Left kidney (tissue), 2 donors: ENCODE results near the gene CDYL. TPM values are rescaled to one million over a fixed set of nuclear protein-coding genes. Genes with fewer than 3 reads are reported as not detected.
"Not testable (repeated sequence)": the region's sequence is repeated elsewhere in the genome, so short reads cannot be mapped to it uniquely, and the experiment has no call there.

Experiments
- DNase-seq: peaks from one replicate; pipeline ENCODE4 v3.0.0-alpha.2; 2013
- polyA plus RNA-seq: library from polyadenylated mRNA; unstranded; fragments of 120-200 nt; gene quantifications from one replicate; pipeline ENCODE4 v1.2.1, GENCODE V29; 2013; ENCODE audit not compliant: insufficient read length

The CDYL gene
- polyA plus RNA-seq, 1 donor: 27.7 TPM

DNA sequence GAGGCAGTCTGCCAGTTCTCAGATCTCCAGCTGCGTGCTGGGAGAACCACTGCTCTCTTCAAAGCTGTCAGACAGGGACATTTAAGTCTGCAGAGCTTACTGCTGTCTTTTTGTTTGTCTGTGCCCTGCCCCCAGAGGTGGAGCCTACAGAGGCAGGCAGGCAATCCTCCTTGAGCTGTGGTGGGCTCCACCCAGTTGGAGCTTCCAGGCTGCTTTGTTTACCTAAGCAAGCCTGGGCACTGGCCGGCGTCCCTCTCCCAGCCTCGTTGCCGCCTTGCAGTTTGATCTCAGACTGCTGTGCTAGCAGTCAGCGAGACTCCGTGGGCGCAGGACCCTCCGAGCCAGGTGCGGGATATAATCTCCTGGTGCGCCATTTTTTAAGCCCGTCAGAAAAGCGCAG lies 59.3 kb downstream of the CDYL start:
- not testable (repeated sequence) for DNase-seq

DNA sequence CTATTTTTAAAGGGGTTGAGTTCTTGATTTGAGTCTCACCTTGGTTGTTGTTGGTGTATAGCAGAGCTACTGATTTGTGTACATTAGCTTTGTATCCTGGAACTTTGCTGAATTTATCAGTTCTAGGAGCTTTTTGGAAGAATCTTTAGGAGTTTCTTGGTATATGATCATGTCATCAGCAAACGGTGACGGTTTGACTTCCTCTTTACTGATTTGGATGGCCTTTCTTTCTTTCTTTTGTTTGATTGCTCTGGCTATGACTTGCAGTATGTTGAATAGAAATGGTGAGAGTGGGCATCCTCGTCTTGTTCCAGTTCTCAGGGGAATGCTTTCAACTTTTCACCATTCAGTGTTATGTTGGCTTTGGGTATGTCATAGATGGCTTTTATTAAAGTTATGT lies 64.0 kb downstream of the CDYL start:
- DNase-seq: no peak

DNA sequence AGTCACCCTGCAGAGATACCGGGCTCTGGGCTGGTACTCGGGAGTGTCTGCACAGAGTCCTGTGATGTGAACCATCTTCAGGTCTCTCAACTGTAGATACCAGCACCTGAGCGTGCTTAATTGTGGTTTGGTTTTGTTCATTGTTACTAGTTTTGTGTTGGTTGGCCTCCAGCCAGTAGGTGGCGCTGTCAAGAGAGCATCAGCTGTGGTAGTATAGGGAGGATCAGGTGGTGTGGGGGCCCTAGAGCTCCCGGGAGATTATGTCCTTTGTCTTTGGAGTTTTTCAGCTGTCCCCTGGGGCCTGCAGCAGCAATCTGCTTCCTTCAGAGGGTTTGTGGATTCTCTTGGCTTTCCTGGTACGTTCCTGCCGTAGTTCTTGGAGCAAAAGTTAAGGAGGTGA lies 67.9 kb downstream of the CDYL start:
- no peak for DNase-seq

DNA sequence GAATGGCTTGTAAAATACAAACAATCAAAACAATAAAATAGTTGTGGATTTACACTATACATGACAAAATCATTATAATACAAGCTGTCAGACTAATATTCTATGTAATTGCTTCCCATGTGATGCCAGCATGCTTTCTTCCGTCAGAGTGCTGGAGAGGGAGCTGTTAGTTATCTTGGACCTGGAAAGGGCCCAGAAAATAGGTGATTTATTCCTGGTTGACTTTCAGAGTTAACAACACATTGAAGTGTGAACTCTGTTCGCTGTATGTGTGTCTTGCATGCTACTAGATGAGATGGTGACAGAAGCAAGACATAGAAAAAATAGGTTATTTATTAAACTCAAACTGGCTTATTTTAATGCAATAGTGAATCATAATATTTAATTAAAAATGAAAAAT lies 70.2 kb downstream of the CDYL start:
- DNase-seq: no peak

DNA sequence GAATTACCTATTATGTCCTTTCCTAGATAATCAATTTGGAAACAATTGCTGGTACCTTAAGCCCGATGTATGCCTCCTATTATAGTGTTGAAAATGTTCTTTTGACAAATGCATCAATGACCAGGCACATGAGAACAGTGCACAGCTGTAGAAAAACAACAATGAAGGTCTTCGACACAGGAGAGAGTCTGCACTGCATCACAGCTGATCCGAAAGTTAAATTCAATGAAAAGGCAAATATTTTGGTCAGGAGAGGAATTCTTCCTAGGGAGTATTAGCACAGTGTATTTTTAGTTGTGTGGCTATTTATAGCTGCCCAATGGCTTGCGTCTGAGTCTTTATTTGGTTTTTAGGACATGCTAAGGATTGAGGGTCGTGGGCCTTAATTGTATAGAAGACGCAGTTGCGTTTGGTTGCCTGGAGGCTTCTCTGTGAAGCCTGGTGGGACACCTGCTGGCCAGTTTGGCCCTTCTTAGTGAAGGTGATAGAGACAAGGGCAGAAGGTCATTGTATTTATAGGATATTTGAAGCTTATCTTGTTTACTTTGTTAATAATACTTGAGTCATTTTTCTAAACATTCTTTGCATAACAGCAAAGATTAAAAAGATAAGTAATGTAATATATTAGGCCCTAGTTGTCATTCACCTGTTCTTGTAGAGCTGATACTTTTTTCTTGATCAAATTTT lies 72.3 kb downstream of the CDYL start:
- DNase-seq: no peak

DNA sequence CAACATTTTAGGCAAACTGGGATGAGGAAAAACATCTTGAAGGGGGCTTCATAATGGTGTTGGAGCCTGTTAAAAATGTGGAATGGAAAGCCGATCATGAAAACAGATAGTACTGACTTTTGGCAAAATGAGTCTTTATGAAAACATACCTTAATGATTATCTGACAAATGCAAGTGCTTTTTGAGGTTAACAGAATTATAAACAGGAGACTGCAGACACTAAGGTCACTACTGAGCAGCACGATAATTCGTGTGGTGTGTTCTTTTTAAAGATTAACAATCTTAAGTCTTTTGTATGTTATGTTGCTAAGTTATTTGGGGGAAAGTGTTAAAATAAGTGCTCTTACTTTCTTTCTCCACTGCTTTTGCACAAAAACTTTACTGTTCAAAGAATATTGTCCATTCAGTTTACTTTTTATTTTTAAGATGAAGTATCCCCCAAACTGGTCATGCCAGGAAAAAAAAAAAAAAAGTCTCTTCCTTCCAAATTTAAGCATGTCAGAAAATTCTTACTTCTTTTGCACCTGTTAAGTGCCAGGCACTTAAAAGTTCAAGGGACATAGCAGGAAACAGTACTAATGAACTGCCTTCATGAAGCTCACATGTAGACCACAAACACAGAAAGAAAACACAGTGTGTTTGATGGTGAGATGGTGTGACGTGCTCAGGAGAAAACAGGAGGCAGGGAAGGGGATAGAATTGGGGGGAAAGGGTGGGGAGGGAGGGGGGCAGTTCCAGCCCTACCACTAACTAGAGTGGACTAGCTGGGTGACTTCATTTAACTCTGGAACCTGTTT lies 73.2 kb downstream of the CDYL start:
- no peak for DNase-seq

DNA sequence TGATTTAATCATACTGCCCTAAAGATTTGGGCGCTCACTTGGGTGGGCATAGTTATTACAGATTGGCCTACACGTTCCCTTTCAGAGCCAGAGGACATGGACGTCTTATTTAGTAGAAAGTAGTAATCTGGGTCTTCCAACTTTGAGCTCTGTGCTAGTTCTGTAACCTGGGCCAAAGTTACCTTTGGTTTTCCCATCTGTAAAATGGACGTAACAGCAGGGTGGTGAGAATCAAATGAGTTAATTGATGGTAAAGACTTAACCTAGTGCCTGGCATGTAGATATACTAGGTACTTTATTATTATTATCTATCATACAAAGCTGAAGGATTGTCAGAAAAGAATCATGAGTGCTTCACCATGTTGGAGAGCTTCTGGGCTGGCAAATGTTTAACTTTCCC lies 74.8 kb downstream of the CDYL start:
- no peak for DNase-seq

DNA sequence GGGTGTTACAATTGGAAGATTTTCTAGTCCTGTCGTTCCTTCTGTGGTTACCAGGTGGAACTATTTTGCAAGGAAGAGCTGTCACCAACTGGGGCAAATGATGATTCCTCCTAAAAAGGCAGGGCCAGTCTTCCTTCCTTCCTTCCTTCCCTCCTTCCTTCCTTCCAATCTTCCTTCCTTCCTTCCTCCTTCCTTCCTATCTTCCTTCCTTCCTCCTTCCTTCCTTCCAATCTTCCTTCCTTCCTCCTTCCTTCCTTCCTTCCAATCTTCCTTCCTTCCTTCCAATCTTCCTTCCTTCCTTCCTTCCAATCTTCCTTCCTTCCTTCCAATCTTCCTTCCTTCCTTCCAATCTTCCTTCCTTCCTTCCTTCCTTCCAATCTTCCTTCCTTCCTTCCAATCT lies 76.0 kb downstream of the CDYL start:
- not testable (repeated sequence) for DNase-seq

DNA sequence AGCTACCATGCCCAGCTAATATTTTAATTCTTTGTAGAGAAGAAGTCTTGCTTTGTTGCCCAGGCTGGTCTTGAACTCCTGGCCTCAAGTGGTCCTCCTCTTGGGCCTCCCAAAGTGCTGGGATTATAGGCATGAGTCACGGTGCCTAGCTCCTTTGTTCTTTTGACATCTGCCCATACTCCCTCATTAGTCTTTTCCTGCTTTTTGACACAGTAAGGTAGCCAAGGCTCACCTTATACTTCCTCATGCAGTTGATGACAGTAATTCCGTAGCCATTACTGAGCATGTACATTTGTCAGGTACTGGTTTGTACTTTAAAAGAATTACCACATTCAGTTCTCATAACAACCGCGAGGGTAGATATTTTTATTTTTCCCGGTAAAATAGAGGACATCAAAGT lies 76.7 kb downstream of the CDYL start:
- DNase-seq: no peak

DNA sequence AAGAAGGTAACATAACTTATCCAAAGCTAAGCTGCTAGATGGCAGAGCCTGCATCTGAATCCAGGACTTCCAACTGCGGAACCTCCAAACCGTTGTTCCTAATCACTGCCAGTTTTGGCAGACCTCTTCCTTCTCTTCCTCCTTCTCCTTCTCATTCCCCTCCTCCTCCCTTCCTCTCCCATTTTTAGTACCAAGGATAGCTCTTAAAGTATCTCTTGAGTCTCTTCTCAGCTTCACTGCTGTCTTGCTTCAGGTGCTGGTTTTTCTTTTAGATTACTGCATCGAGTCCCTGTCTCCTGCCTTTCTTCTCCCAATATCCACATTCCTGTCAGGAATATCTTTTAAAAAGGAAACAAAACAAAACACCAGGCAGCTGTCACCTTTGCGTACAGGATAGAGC lies 77.1 kb downstream of the CDYL start:
- DNase-seq: no peak

DNA sequence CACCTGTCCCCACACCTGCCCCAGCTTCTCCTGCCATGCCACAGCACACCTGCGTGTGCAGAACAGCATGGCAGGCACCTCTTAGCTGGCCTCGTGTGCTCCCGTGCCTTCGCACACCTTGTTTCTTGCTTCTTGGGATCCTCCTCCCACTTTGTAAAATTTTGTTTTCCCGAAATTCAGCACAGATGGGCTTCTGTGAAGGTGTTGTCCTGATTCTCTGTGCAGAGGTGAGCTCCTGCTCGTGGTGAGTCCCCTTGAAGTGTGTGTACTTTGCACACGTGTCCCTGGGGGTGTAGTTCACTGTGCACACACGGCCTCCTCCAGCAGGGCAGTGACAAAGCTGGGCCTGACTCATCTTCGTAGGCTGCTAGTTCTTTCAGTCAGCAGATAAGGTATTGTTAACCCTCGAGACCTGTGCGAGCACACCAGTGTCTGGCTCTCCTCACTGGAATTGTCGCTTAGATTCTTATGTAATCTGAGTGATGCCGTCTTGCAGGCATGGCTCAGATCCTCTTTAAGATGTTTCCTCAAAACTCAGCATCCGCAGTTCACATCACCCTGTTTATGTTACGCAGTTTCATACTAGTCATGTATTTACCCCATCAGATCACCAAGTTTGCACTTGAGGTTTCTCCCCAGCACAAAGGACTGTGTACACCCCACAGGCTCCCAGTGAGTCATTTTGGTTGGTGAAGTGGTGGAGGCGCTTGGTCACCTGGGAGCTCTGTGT lies 77.7 kb downstream of the CDYL start:
- DNase-seq: no peak

DNA sequence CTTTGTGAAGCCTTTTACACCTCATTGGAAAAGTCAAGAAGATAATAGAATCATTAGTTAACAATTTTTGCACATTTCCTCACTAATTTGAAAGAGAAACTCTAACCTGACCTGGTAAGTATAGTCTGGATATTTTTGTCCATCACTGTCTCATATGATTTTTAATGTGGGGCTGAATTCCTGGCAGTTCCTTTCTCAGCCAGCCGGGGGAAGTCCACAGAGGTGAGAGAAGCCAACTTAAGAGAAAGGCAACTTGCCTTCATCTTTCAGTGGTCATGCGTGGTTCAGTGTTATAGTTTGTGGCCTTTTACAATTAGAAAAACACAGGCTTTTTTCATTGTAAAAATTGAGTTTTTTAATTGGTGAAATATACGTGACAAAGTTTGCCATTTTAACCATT lies 80.6 kb downstream of the CDYL start:
- no peak for DNase-seq

DNA sequence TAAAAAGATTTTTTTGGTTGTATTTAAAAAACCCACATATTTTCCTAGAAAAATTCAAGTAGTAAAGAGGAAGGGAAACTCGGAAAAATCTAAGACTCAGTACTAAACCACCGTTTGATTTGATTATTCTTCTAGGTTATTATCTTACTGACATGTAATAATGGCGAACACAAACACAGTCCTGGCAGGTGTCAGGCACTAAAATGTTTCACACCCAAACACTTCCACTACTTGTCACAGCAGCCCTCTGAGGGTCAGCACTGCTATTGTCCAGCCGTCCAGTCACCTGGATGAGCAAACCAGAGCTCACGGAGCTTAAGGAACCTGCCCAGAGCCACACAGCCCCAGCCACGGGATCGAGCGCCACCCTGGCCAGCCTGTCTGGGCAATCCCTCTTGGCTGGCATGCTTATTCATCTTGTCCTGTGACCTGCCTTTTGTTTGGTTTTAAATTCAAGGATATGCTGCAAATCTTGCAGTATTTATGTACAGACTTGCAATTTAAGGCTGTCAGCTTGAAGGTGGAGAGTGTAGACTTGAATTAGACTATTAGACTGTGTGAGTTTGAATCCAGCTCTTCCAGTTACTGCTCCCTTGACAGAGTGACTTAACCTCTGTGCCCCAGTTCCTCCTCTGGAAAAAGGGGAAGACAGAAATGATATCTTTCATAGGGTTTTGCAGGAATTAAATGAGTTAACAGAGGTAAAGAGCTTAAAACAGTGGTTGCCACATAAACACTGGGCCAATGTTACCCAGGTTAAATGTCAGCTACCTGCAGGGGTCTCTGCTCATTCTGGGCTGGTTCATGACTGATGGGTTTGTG lies 82.2 kb downstream of the CDYL start:
- no peak for DNase-seq

DNA sequence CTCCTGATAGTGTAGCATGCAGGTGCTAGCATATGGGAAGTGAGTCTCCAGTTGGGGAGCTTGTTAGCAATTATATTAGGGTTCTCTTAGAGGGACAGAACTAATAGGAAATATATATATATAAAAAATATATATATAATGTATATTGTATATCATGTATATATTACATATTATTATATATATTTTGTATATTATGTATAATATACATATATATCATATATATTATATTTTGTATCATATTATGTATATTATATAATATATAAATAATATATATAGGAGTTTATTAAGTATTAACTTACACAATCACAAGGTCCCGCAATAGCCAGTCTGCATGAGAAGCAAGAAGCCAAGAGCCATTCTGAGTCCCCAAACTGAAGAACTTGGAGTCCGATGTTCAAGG lies 84.2 kb downstream of the CDYL start:
- no peak for DNase-seq

DNA sequence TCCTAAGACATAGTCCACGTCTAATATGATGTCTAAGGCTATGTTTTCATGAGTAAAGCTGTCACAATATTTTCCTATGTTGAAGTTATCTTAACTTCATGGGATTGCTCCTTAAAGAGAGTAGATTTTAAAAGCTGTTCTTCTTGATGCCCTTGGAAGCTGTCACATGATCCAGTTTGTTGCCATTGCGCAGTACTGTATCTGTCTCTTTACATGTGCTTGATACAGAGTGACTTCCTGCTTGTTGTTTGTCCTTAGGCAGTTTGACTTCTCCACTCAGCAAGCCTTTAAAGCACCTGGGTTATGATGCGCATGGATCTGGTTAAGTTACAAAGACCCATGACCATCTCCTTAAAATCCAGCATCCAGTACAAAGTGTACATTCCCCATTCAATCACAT lies 85.4 kb downstream of the CDYL start:
- no peak for DNase-seq

DNA sequence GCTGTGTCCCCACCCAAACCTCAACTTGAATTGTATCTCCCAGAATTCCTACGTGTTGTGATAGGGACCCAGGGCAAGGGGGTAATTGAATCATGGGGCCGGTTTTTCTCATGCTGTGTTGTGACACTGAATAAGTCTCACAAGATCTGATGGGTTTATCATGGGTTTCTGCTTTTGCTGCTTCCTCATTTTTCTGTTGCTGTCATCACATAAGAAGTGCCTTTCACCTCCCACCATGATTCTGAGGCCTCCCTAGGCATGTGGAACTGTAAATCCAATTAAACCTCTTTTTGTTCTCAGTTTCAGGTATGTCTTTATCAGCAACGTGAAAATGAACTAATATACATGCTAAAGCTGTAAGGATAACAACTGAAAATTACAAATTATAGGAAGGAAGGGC lies 88.3 kb downstream of the CDYL start:
- DNase-seq: no peak

DNA sequence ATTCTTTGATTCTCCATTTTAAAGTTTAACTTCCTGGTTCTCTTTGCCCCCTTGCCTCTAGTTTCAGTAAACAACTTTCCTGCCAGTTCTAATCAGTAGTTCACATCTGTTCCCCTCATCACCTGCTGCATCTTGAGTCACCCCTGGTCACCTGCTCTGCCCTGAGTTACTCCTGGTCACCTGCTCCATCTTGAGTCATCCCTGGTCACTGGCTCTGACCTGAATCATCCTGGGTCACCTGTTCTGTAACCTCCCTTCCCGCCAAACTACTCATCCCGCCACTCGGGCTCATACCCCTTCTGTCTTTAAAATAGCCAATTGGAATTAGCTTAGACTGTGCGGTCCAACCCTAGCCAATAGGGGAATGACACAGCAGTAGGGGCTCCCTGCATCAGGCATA lies 88.8 kb downstream of the CDYL start:
- not testable (repeated sequence) for DNase-seq

DNA sequence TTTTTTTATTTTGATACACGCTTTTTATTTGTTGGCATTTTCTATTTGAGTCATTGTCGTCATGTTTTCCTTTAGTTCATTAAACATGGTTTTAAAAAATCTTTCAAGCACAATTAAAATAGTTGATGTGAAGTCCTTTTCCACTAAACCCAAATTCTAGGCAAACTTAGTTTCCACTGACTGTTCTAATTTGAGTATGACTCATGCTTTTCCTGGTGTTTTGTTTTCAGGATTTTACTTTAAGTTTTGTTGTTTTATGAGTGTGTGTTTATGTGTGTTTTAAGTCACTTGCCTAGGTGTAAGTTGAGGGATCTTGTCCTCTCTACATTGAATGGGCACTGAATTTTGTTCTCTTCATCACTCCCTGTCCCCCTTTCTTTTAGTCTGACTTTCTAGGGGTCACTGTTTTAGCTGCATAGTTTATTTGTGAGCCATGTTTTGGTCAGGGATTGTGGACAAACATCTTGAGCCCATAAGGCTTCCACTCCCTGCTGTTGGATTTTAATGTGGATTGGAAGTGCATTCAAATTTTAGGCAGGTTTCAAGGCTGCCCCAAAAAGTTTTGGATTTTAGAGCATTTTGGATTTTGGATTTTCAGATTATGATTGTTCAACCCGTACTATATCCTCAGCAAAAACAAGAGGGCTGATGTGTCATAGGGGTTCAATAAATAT lies 94.8 kb downstream of the CDYL start:
- DNase-seq: no peak

DNA sequence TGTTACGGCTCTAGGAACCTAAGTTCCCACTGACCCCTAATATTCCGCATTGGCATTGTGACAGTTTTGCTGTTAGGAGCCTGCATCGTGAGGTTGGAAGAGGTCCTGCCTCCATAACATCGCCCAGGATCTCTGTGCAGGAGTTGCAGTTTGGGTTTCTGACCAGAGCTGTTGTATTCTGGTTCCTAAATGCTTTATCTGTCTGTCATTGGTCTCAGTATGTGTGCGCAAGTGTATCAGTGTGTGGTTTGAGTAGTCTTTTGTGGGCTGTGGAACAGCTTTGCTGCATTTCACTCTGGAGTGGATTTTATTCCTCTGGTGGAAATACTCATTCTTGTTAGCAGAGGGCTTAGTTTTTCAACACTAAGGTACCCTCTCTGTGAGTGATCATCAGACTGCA lies 95.6 kb downstream of the CDYL start:
- no peak for DNase-seq

DNA sequence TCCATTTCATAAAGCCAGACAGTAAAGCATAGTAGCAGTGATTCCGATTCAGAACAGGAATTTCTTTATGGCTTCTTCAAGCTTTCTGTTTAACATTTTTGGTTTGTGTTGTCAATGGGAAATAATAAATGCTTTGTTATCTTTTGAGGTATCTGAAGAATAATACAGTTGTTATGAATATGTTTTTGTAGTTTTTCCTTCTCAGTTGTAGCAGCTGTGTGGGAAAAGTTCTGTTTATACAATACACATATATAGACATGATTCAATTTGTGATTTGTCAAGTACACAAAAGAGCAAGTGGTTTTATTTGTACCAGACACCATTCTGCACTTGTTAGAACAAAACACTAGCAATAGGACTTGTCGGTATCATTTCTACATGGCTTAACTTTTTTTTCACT lies 96.6 kb downstream of the CDYL start:
- DNase-seq: no peak

DNA sequence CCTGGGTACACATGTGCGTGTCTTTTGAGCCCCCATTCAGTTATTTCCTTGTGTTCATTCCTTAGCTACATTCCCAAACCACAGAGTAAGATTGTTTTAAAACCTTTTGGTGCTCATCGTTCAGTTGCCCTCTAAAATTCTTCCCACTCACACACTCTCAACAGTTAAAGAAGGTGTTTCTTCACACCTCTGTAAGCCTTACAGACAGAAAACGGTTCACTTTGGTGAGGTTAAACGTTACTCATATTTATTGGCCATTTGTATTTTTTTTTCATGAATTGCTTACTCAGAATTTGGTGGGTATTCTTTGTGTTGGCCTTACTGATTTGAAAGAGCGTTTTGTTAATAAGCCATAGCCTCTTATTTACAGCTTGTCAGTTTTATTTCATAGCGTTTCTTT lies 97.7 kb downstream of the CDYL start:
- no peak for DNase-seq

DNA sequence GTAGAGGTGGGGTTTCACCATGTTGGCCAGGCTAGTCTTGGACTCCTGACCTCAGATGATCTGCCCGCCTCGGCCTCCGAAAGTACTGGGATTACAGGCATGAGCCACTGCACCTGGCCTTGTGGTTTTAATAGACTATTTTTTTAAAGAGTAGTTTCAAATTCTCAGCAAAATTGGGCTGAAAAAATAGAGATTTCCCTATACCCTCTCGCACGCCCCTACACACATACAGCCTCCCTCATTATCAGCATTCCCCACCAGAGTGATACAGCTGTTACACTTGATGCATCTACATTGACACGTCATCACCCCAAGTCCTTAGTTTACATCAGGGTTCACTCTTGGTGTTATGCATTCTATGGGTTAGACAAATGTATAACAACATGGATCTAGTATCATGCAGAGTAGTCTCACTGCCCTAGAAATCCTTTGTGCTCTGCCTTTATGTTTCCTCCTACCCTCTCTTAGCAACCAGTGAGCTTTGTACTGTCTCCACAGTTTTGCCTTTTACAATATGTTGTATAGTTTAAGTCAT lies 103.6 kb downstream of the CDYL start:
- DNase-seq: no peak
